Fibroblast of lung (primary cell): ENCODE measurements around the gene BCAR1.

ENCODE experiments used
- EZH2 ChIP-seq: IDR thresholded peaks from 2 replicates; pipeline ENCODE4 v1.5.1; 2012; ENCODE audit warnings: low read length, control low read depth, mild to moderate bottlenecking; ENCODE audit errors: missing control alignments
- TF ChIP-seq, protein P1 (sequence below), 2 donors: IDR thresholded peaks in 1 of 2; conservative IDR thresholded peaks in 1 of 2; 1 replicate in 1 of 2; 2 replicates in 1 of 2; pipeline ENCODE4 v1.5.1; 2011 to 2012; ENCODE audit warnings: low read length in 2 of 2, control low read depth in 1 of 2, inconsistent platforms in 1 of 2, low read depth in 1 of 2, mild to moderate bottlenecking in 1 of 2

GRCh38 chr16:75228143-75228976, 23.1 kb downstream of the BCAR1 start:
- TF ChIP-seq, protein P1, sequence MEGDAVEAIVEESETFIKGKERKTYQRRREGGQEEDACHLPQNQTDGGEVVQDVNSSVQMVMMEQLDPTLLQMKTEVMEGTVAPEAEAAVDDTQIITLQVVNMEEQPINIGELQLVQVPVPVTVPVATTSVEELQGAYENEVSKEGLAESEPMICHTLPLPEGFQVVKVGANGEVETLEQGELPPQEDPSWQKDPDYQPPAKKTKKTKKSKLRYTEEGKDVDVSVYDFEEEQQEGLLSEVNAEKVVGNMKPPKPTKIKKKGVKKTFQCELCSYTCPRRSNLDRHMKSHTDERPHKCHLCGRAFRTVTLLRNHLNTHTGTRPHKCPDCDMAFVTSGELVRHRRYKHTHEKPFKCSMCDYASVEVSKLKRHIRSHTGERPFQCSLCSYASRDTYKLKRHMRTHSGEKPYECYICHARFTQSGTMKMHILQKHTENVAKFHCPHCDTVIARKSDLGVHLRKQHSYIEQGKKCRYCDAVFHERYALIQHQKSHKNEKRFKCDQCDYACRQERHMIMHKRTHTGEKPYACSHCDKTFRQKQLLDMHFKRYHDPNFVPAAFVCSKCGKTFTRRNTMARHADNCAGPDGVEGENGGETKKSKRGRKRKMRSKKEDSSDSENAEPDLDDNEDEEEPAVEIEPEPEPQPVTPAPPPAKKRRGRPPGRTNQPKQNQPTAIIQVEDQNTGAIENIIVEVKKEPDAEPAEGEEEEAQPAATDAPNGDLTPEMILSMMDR (conservative IDR thresholded peaks at IDR 0.05 in 1 of 2, IDR thresholded peaks at IDR 0.05 in 1 of 2; ENCODE audit: low read depth in 1 of 2, low read length in 2 of 2), result no peak
- TF ChIP-seq EZH2, result no peak
